Natural killer cell treated with Interleukin-12 subunit alpha and Interleukin-12 subunit beta and Interleukin-15 and Interleukin-18, amount 100 ng/mL, for 72 hours (primary cell): ENCODE results near the gene AKR1C1. TPM values are rescaled to one million over a fixed set of nuclear protein-coding genes. Genes with fewer than 3 reads are reported as not detected.
"Not testable (repeated sequence)": the region's sequence is repeated elsewhere in the genome, so short reads cannot be mapped to it uniquely, and the experiment has no call there.

Experiments used
- ATAC-seq, 2 donors: fragments of 150-1000 bp; cut with Tn5 transposase in 1 of 2; sonication (Bioruptor Pico), chemical (Tn5 transposase) in 1 of 2; 2 replicates each; pipeline ENCODE4 v1.10.0; 2021
- DNase-seq: peaks from one replicate; pipeline ENCODE4 v3.0.0; 2022; ENCODE audit warnings: low spot score
- H3K27ac Mint-ChIP-seq, 2 donors: 1 replicate in 1 of 2; 2 replicates in 1 of 2; pipeline ENCODE4 v1.8.0; 2022; ENCODE audit warnings: mixed read lengths in 2 of 2, mild to moderate bottlenecking in 1 of 2, moderate library complexity in 1 of 2
- H3K27me3 Mint-ChIP-seq, 2 donors: 1 replicate in 1 of 2; 2 replicates in 1 of 2; pipeline ENCODE4 v1.8.0; 2022; ENCODE audit warnings: mixed read lengths in 2 of 2
- H3K36me3 Mint-ChIP-seq: one replicate; pipeline ENCODE4 v1.8.0; 2022; ENCODE audit warnings: mixed read lengths
- H3K4me1 Mint-ChIP-seq, 2 donors: 1 replicate in 1 of 2; 2 replicates in 1 of 2; pipeline ENCODE4 v1.8.0; 2022; ENCODE audit warnings: low read depth in 2 of 2, mixed read lengths in 2 of 2, mild to moderate bottlenecking in 1 of 2
- H3K4me3 Mint-ChIP-seq: one replicate; pipeline ENCODE4 v1.8.0; 2022; ENCODE audit warnings: mixed read lengths
- H3K9me3 Mint-ChIP-seq: 2 replicates; pipeline ENCODE4 v1.8.0; 2022; ENCODE audit warnings: mixed read lengths
- total RNA-seq, 2 donors: library from RNA; stranded (reverse); gene quantifications; one replicate each; pipeline ENCODE4 v1.2.3, GENCODE V29; 2022

The AKR1C1 gene
- total RNA-seq, 2 donors from 2014 or later: 0.28 to 1.0 TPM

GRCh38 chr10:5004501-5004900, 41.3 kb downstream of the AKR1C1 start:
- H3K9me3 Mint-ChIP-seq, H3K4me1 Mint-ChIP-seq, H3K36me3 Mint-ChIP-seq, H3K4me3 Mint-ChIP-seq, ATAC-seq, H3K27ac Mint-ChIP-seq, H3K27me3 Mint-ChIP-seq, DNase-seq: not testable (repeated sequence)

- H3K27ac Mint-ChIP-seq, H3K27me3 Mint-ChIP-seq, H3K4me3 Mint-ChIP-seq, H3K36me3 Mint-ChIP-seq, ATAC-seq, H3K4me1 Mint-ChIP-seq, DNase-seq, H3K9me3 Mint-ChIP-seq: not testable (repeated sequence)
Observed at GRCh38 chr10:5008857-5009548, 45.8 kb downstream of the AKR1C1 start.

- DNase-seq, H3K9me3 Mint-ChIP-seq, H3K36me3 Mint-ChIP-seq, ATAC-seq, H3K4me3 Mint-ChIP-seq, H3K4me1 Mint-ChIP-seq, H3K27ac Mint-ChIP-seq, H3K27me3 Mint-ChIP-seq: not testable (repeated sequence)
Observed at GRCh38 chr10:5010043-5010442, 46.8 kb downstream of the AKR1C1 start.

GRCh38 chr10:5011392-5011791, 48.2 kb downstream of the AKR1C1 start:
- H3K27ac Mint-ChIP-seq, H3K27me3 Mint-ChIP-seq, DNase-seq, H3K9me3 Mint-ChIP-seq, H3K4me1 Mint-ChIP-seq, ATAC-seq, H3K36me3 Mint-ChIP-seq, H3K4me3 Mint-ChIP-seq: not testable (repeated sequence)

GRCh38 chr10:5012595-5012994, 49.4 kb downstream of the AKR1C1 start:
- no peaks in the 10 kb centered on the region for H3K36me3 Mint-ChIP-seq
- H3K27ac Mint-ChIP-seq: no peak overlapping the region
- H3K4me1 Mint-ChIP-seq: no peaks in the 10 kb centered on the region
- peaks cover 7 to 8% of the 10 kb centered on the region in 2 donors for H3K27me3 Mint-ChIP-seq
- DNase-seq: no peak
- H3K4me3 Mint-ChIP-seq: no peak overlapping the region
- no peak for ATAC-seq
- H3K9me3 Mint-ChIP-seq: no peaks in the 10 kb centered on the region

GRCh38 chr10:5013385-5013784, 50.2 kb downstream of the AKR1C1 start:
- no peaks in the 10 kb centered on the region for H3K4me1 Mint-ChIP-seq
- DNase-seq: no peak
- no peak overlapping the region for H3K4me3 Mint-ChIP-seq
- no peak for ATAC-seq
- H3K27ac Mint-ChIP-seq: no peak overlapping the region
- peaks cover 8 to 10% of the 10 kb centered on the region in 2 donors for H3K27me3 Mint-ChIP-seq
- no peaks in the 10 kb centered on the region for H3K9me3 Mint-ChIP-seq
- no peaks in the 10 kb centered on the region for H3K36me3 Mint-ChIP-seq

- not testable (repeated sequence) for ATAC-seq, H3K9me3 Mint-ChIP-seq, H3K36me3 Mint-ChIP-seq, DNase-seq, H3K4me3 Mint-ChIP-seq, H3K4me1 Mint-ChIP-seq, H3K27me3 Mint-ChIP-seq, H3K27ac Mint-ChIP-seq
Observed at GRCh38 chr10:5014200-5014910, 51.1 kb downstream of the AKR1C1 start.

GRCh38 chr10:5014936-5015335, 51.7 kb downstream of the AKR1C1 start:
- Mint-ChIP-seq H3K9me3 (no peaks in the 10 kb centered on the region), H3K4me1 (no peaks in the 10 kb centered on the region), H3K36me3 (no peaks in the 10 kb centered on the region), H3K4me3 (no peak overlapping the region), H3K27ac (no peak overlapping the region), H3K27me3 (peaks cover 8 to 10% of the 10 kb centered on the region in 2 donors)
- ATAC-seq (no peak), DNase-seq (no peak)

GRCh38 chr10:5018134-5018533, 54.9 kb downstream of the AKR1C1 start:
- ATAC-seq (no peak), DNase-seq (no peak)
- Mint-ChIP-seq H3K4me3 (no peak overlapping the region), H3K27ac (no peak overlapping the region), H3K27me3 (peaks cover 2 to 14% of the 10 kb centered on the region in 2 donors), H3K36me3 (no peaks in the 10 kb centered on the region), H3K4me1 (peaks cover 0 to 5% of the 10 kb centered on the region in 2 donors), H3K9me3 (no peaks in the 10 kb centered on the region)

- not testable (repeated sequence) for H3K9me3 Mint-ChIP-seq, H3K36me3 Mint-ChIP-seq, H3K4me1 Mint-ChIP-seq, H3K27ac Mint-ChIP-seq, ATAC-seq, H3K4me3 Mint-ChIP-seq, DNase-seq
- H3K27me3 Mint-ChIP-seq: peaks cover 2 to 17% of the 10 kb centered on the region in 2 donors
Observed at GRCh38 chr10:5018671-5019277, 55.6 kb downstream of the AKR1C1 start.

- ATAC-seq, H3K9me3 Mint-ChIP-seq, H3K4me3 Mint-ChIP-seq, H3K36me3 Mint-ChIP-seq, H3K4me1 Mint-ChIP-seq, H3K27ac Mint-ChIP-seq, DNase-seq: not testable (repeated sequence)
- peaks cover 2 to 22% of the 10 kb centered on the region in 2 donors for H3K27me3 Mint-ChIP-seq
Observed at GRCh38 chr10:5019770-5020612, 56.8 kb downstream of the AKR1C1 start.

- ATAC-seq, DNase-seq, H3K4me1 Mint-ChIP-seq, H3K4me3 Mint-ChIP-seq, H3K9me3 Mint-ChIP-seq, H3K36me3 Mint-ChIP-seq: not testable (repeated sequence)
- peak overlapping the region in 1 of 2 donors; percentile 49 for H3K27ac Mint-ChIP-seq
- peaks cover 10 to 21% of the 10 kb centered on the region in 2 donors for H3K27me3 Mint-ChIP-seq
Observed at GRCh38 chr10:5021624-5022290, 58.5 kb downstream of the AKR1C1 start.

- Mint-ChIP-seq H3K4me1 (peaks cover 0 to 9% of the 10 kb centered on the region in 2 donors), H3K9me3 (no peaks in the 10 kb centered on the region), H3K27me3 (peaks cover 8 to 21% of the 10 kb centered on the region in 2 donors), H3K36me3 (no peaks in the 10 kb centered on the region), H3K27ac (no peak overlapping the region), H3K4me3 (no peak overlapping the region)
- ATAC-seq: no peak
- DNase-seq: no peak
Observed at GRCh38 chr10:5023177-5023805, 60.1 kb downstream of the AKR1C1 start.
